ENCODE data around the gene LPO. TPM values are rescaled to one million over a fixed set of nuclear protein-coding genes. Genes with fewer than 3 reads are reported as not detected.

Gene LPO
- total RNA-seq, 1 experiment from 2014 or later = not detected

GRCh38 chr17:58283674-58284612, 45.6 kb downstream of the LPO start:
- ChIA-PET CTCF (no interaction called here), POLR2A (no interaction called here)
- ATAC-seq (no peak), DNase-seq (ENCODE audit: low read depth, low spot score) (no peak)
- in situ Hi-C loops (cut with HindIII; ENCODE audit: low pct_unique_long_range_greater_than_20kb, low sequenced_read_pairs) (no loop called here), intact Hi-C loops (cut with micrococcal nuclease; ENCODE audit: unreplicated experiment) (no loop called here)
- no TSS peak for BruUV-seq (replicated peaks)
- Histone ChIP-seq H3K4me3 (ENCODE audit: low read depth in 2 of 2, low read length in 2 of 2) (no peak overlapping the region), H3K9me3 (ENCODE audit: control insufficient read depth, insufficient read depth, low read depth, low read length) (no peaks in the 10 kb centered on the region), H3K27me3 (ENCODE audit: control insufficient read depth, insufficient read depth, low read length) (no peaks in the 10 kb centered on the region), H3K36me3 (ENCODE audit: control insufficient read depth, insufficient read depth, low read length) (no peaks in the 10 kb centered on the region), H3K4me1 (ENCODE audit: control insufficient read depth, insufficient read depth, low read length) (no peaks in the 10 kb centered on the region), H3K27ac (ENCODE audit: low read length) (no peak overlapping the region)
- no peak for TF ChIP-seq TCF7L2 (IDR thresholded peaks at IDR 0.05; ENCODE audit: low read depth, low read length)
- no peak for TF ChIP-seq POLR2AphosphoS5 (IDR thresholded peaks at IDR 0.05; ENCODE audit: low read depth, low read length)
- TF ChIP-seq REST (IDR thresholded peaks at IDR 0.05; ENCODE audit: insufficient read depth in 1 of 2, low read depth in 2 of 2, low read length in 1 of 2) = no peak
- TF ChIP-seq SIN3A (IDR thresholded peaks at IDR 0.05; ENCODE audit: borderline replicate concordance, insufficient read depth, low read depth, low read length) = no peak
- TF ChIP-seq CTCF (IDR thresholded peaks at IDR 0.05) = no peak

DNA sequence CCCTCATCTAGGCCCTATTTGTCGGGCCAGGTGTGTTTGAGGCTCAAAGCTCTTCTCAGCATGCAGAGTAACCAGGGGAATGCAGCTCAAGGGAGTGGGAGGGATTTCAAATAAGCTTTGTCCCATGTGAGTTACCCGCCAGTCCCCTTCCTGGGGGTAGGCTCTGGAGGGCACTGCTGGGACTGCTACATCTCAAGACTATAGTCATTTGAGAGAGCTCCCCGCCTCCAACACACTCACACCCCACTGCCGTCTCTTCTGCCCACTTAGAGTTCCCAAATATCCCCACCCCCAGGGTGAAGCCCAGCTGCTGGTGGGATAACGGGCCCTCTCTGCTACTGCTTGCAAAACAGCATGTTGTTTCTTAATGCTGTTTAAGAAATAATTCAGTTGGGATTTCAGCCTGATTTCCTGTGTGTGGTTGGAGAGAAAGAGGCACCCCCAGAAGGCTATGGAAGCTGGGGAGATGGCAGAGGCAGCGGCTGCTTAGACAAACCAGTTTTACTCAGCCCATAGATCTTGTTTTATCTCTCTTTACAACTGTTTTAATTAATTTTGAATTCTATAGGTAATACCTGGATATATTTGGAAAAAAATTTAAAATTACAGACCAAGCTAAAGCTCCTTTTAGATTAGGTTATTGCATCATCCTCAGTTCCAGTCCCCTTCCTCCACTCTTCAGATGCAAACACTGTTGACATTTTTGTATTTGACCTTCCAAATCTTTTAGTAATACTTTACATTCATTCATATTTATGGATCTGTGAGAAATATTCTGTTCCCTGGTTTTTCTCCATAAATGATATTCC, 46.4 kb downstream of the LPO start:
- TF ChIP-seq SIN3A (IDR thresholded peaks at IDR 0.05; ENCODE audit: borderline replicate concordance, insufficient read depth, low read depth, low read length) = no peak
- TF ChIP-seq REST (IDR thresholded peaks at IDR 0.05; ENCODE audit: insufficient read depth in 1 of 2, low read depth in 2 of 2, low read length in 1 of 2) = no peak
- TF ChIP-seq CTCF (IDR thresholded peaks at IDR 0.05) = no peak
- no peak for TF ChIP-seq POLR2AphosphoS5 (IDR thresholded peaks at IDR 0.05; ENCODE audit: low read depth, low read length)
- TF ChIP-seq TCF7L2 (IDR thresholded peaks at IDR 0.05; ENCODE audit: low read depth, low read length) = no peak
- CTCF ChIA-PET = no interaction called here
- in situ Hi-C loops (cut with HindIII; ENCODE audit: low pct_unique_long_range_greater_than_20kb, low sequenced_read_pairs) = no loop called here
- Histone ChIP-seq H3K4me3 (ENCODE audit: low read depth in 2 of 2, low read length in 2 of 2) (no peak overlapping the region), H3K9me3 (ENCODE audit: control insufficient read depth, insufficient read depth, low read depth, low read length) (no peaks in the 10 kb centered on the region), H3K27me3 (ENCODE audit: control insufficient read depth, insufficient read depth, low read length) (peaks cover 2% of the 10 kb centered on the region; the same call in 1 of the 2 replicates), H3K4me1 (ENCODE audit: control insufficient read depth, insufficient read depth, low read length) (no peaks in the 10 kb centered on the region), H3K36me3 (ENCODE audit: control insufficient read depth, insufficient read depth, low read length) (no peaks in the 10 kb centered on the region), H3K27ac (ENCODE audit: low read length) (no peak overlapping the region)
- intact Hi-C loops (cut with micrococcal nuclease; ENCODE audit: unreplicated experiment) = no loop called here
- POLR2A ChIA-PET = no interaction called here
- ATAC-seq = no peak
- no TSS peak for BruUV-seq (replicated peaks)
- no peak for DNase-seq (ENCODE audit: low read depth, low spot score)

Measured in Panc1 (cell line).